Fibroblast of lung (primary cell): ENCODE results near the gene KATNAL2.

ENCODE experiments used
- CTCF ChIP-seq, 2 donors: IDR thresholded peaks in 1 of 2; conservative IDR thresholded peaks in 1 of 2; 1 replicate in 1 of 2; 2 replicates in 1 of 2; pipeline ENCODE4 v1.5.1; 2011 to 2012; ENCODE audit warnings: low read length in 2 of 2, control low read depth in 1 of 2, inconsistent platforms in 1 of 2, low read depth in 1 of 2, mild to moderate bottlenecking in 1 of 2
- EZH2 ChIP-seq: IDR thresholded peaks from 2 replicates; pipeline ENCODE4 v1.5.1; 2012; ENCODE audit warnings: low read length, control low read depth, mild to moderate bottlenecking; ENCODE audit errors: missing control alignments

- TF ChIP-seq CTCF (conservative IDR thresholded peaks at IDR 0.05 in 1 of 2, IDR thresholded peaks at IDR 0.05 in 1 of 2; ENCODE audit: low read depth in 1 of 2, low read length in 2 of 2) (no peak), EZH2 (no peak)
These were observed 159.7 kb downstream of the KATNAL2 start for GRCh38 chr18:47077111-47077510.
